ENCODE results near the gene FKBP11. TPM values are rescaled to one million over a fixed set of nuclear protein-coding genes. Genes with fewer than 3 reads are reported as not detected.

The FKBP11 gene
- total and polyA plus RNA-seq, 2 of the 13 experiments (the other 11 are each of a cell fraction or from before 2014, with no cell fraction given) = 15.5 to 19.4 TPM

GRCh38 chr12:48973941-48974673, 48.8 kb upstream of the FKBP11 start (continued):
- no peak for TF ChIP-seq ETS1 (CRISPR knock-in tag; IDR thresholded peaks at IDR 0.05)
- TF ChIP-seq SMAD3 (CRISPR knock-in tag; IDR thresholded peaks at IDR 0.05) = no peak
- TF ChIP-seq SNAPC4 (CRISPR knock-in tag; IDR thresholded peaks at IDR 0.05) = no peak
- TF ChIP-seq MTF2 (CRISPR knock-in tag; IDR thresholded peaks at IDR 0.05; ENCODE audit: borderline replicate concordance) = 0 out of 2 replicates have a peak, but pooled peaks have one; percentile 32
- no peak for TF ChIP-seq STAT5B (CRISPR knock-in tag; IDR thresholded peaks at IDR 0.05)
- TF ChIP-seq RBM39 (IDR thresholded peaks at IDR 0.05; ENCODE audit: low read depth, low read length, poor library complexity, severe bottlenecking) = peak; percentile 33
- peak; percentile 79 for TF ChIP-seq CTCF (CRISPR knock-in tag; IDR thresholded peaks at IDR 0.05)
- 0 out of 2 replicates have a peak, but pooled peaks have one; percentile 35 for TF ChIP-seq ZBTB7B (CRISPR knock-in tag; IDR thresholded peaks at IDR 0.05)
- no peak for TF ChIP-seq TFE3 (CRISPR knock-in tag; IDR thresholded peaks at IDR 0.05)
- TF ChIP-seq IRF2 (CRISPR knock-in tag; IDR thresholded peaks at IDR 0.05) = no peak
- TF ChIP-seq ZNF326 (CRISPR knock-in tag; IDR thresholded peaks at IDR 0.05; ENCODE audit: borderline replicate concordance) = no peak
- TF ChIP-seq ZBTB44 (CRISPR knock-in tag; IDR thresholded peaks at IDR 0.05) = no peak
- TF ChIP-seq RAD21 (CRISPR knock-in tag; IDR thresholded peaks at IDR 0.05) = peak; percentile 47
- TF ChIP-seq FOXA1 (IDR thresholded peaks at IDR 0.05) = no peak
- no peak for TF ChIP-seq FOXA1 (CRISPR knock-in tag; IDR thresholded peaks at IDR 0.05)
- TF ChIP-seq REXO4 (CRISPR knock-in tag; IDR thresholded peaks at IDR 0.05; ENCODE audit: borderline replicate concordance) = no peak
- TF ChIP-seq TEAD3 (CRISPR knock-in tag; optimal IDR thresholded peaks at IDR 0.05; ENCODE audit: borderline replicate concordance) = peak; percentile 36
- TF ChIP-seq ZNF232 (CRISPR knock-in tag; IDR thresholded peaks at IDR 0.05; ENCODE audit: borderline replicate concordance) = no peak
- no peak for TF ChIP-seq PCBP1 (IDR thresholded peaks at IDR 0.05; ENCODE audit: borderline replicate concordance, low read depth, low read length)
